ENCODE measurements around the gene BEX1. TPM values are rescaled to one million over a fixed set of nuclear protein-coding genes. Genes with fewer than 3 reads are reported as not detected.

BEX1 gene
- total RNA-seq, 1 donor from 2014 or later = 61.9 TPM

DNA sequence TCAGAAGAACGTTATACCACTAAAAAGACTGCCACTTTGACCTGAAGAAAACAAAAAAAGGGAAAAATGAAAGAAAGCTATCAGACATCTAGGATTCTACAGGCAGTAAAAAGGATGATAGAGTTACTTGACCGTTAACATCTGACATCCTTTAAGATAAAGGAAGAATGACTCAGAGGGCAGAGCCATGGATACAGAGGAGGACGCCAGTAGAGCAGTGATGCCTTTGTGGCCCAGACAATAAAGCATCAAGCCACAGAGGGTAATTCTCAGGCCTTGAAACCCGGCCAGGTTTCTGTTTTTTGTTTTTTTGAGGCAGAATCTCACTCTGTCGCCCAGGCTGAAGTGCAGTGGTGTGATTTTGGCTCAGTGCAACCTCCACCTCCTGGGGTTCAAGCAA lies 9.5 kb upstream of the BEX1 start:
- TF ChIP-seq, protein P1, sequence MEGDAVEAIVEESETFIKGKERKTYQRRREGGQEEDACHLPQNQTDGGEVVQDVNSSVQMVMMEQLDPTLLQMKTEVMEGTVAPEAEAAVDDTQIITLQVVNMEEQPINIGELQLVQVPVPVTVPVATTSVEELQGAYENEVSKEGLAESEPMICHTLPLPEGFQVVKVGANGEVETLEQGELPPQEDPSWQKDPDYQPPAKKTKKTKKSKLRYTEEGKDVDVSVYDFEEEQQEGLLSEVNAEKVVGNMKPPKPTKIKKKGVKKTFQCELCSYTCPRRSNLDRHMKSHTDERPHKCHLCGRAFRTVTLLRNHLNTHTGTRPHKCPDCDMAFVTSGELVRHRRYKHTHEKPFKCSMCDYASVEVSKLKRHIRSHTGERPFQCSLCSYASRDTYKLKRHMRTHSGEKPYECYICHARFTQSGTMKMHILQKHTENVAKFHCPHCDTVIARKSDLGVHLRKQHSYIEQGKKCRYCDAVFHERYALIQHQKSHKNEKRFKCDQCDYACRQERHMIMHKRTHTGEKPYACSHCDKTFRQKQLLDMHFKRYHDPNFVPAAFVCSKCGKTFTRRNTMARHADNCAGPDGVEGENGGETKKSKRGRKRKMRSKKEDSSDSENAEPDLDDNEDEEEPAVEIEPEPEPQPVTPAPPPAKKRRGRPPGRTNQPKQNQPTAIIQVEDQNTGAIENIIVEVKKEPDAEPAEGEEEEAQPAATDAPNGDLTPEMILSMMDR (conservative IDR thresholded peaks at IDR 0.05) = no peak
- H3K36me3 Mint-ChIP-seq = no peaks in the 10 kb centered on the region
- no peak for DNase-seq (ENCODE audit: extremely low spot score, unreplicated experiment)
- H3K27ac Mint-ChIP-seq = no peak overlapping the region
- no peaks in the 10 kb centered on the region for H3K4me1 Mint-ChIP-seq (ENCODE audit: unreplicated experiment)
- peaks cover 2% of the 10 kb centered on the region for H3K27me3 Mint-ChIP-seq
- no peak overlapping the region for H3K4me3 Mint-ChIP-seq
- peaks cover 4% of the 10 kb centered on the region for H3K9me3 Mint-ChIP-seq

DNA sequence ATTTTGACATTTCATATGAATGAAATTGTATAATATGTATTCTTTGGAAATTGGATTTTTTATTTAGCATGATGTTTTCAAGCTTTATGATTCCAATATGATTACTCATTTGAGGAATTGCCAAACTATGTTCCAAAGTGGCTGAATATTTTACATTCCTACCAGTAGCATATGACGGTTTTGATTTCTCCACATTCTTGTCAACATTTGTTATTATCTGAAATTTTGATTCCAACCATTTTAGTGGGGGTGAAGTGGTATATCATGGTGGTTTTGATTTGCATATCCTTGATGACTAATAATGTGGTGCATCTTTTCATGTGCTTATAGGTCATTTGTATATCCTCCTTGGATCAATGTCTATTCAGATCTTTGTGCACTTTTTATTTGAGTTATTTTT lies 2.6 kb upstream of the BEX1 start:
- H3K27ac Mint-ChIP-seq = no peak overlapping the region
- H3K4me3 Mint-ChIP-seq = no peak overlapping the region
- DNase-seq (ENCODE audit: extremely low spot score, unreplicated experiment) = no peak
- H3K36me3 Mint-ChIP-seq = no peaks in the 10 kb centered on the region
- H3K27me3 Mint-ChIP-seq = peaks cover 6% of the 10 kb centered on the region
- TF ChIP-seq, protein P1 (conservative IDR thresholded peaks at IDR 0.05) = no peak
- H3K4me1 Mint-ChIP-seq (ENCODE audit: unreplicated experiment) = peaks cover 4% of the 10 kb centered on the region
- H3K9me3 Mint-ChIP-seq = peaks cover 8% of the 10 kb centered on the region

DNA sequence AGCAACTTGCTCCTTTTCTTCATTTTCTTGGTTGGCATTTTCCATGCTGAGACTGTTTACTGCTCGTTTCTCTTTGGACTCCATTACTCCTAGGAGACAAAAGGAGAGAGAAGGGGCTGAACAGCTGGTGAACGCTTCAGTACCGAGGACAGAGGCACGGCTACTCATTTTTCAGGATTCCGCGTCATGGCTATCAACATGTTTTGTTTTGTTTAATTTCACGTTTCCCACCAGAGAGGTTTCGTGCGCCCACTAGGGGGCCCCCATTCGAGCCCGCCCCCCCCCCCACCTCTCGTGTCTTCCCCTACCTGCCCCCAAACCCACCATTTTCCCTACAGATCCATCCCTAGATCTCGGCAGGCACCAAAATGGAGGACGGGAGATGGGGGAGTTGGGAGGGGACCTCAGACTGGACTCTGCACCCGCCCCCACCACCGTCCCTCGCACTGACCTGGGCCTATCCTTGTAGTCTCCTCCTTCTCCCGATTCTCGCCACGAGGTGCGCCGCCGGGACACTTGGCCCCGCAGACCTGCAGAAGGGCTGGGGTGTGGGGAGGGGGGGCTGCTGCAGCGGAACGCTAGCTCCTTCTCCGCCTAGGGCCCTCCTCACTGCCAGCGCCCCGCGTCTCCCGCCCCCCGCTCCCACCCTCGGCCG lies 653 bp downstream of the BEX1 start:
- no peak for DNase-seq (ENCODE audit: extremely low spot score, unreplicated experiment)
- Mint-ChIP-seq H3K9me3 (peaks cover 8% of the 10 kb centered on the region), H3K27me3 (peaks cover 6% of the 10 kb centered on the region), H3K4me1 (ENCODE audit: unreplicated experiment) (peaks cover 4% of the 10 kb centered on the region), H3K27ac (no peak overlapping the region), H3K4me3 (peak overlapping the region; percentile 82), H3K36me3 (no peaks in the 10 kb centered on the region)
- TF ChIP-seq, protein P1 (conservative IDR thresholded peaks at IDR 0.05) = peak; percentile 58

DNA sequence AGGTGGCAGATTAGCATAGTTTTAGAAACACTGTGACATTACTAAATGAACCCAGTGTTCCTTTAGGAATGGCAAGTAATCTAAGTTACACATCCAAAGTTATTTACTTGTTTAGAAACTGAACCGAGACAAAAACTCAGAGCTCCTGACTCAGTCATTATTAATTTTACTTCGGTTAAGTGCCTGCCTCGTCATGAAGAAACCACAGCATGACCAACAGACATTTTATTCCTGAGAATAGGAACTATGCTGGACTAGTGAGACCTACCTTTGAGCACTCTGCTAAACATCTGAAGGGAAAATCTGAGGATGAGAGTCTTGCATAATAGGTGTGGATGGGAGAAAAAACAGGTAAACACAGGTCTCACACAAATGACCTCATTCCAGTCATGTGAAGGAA lies 2.5 kb downstream of the BEX1 start:
- H3K4me3 Mint-ChIP-seq = no peak overlapping the region
- H3K27ac Mint-ChIP-seq = no peak overlapping the region
- TF ChIP-seq, protein P1 (conservative IDR thresholded peaks at IDR 0.05) = no peak
- H3K36me3 Mint-ChIP-seq = no peaks in the 10 kb centered on the region
- peaks cover 6% of the 10 kb centered on the region for H3K27me3 Mint-ChIP-seq
- no peak for DNase-seq (ENCODE audit: extremely low spot score, unreplicated experiment)
- H3K4me1 Mint-ChIP-seq (ENCODE audit: unreplicated experiment) = peaks cover 4% of the 10 kb centered on the region
- peaks cover 8% of the 10 kb centered on the region for H3K9me3 Mint-ChIP-seq

DNA sequence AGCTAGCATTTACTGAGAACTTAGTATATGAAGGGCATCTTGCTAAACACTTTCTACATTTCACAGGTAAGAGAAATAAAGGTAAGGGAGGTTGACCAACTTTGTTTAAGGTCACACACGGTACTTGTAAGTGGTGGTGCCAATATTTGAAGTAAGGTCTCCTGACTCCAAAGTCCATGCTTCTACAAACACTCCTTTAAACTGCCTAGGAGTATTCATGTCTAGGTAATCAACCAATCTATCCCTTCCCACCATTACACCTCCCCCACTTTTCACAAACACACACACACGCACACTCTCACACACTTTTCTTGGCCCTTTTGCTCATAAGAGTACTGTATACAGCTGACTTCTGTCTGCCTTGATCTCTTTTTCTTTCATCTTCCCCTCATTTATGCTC lies 7.1 kb downstream of the BEX1 start:
- TF ChIP-seq, protein P1 (conservative IDR thresholded peaks at IDR 0.05) = no peak
- no peaks in the 10 kb centered on the region for H3K4me1 Mint-ChIP-seq (ENCODE audit: unreplicated experiment)

More for the DNA sequence above, 7.1 kb downstream of the BEX1 start:
- no peak overlapping the region for H3K4me3 Mint-ChIP-seq
- H3K27ac Mint-ChIP-seq = no peak overlapping the region
- DNase-seq (ENCODE audit: extremely low spot score, unreplicated experiment) = no peak
- H3K9me3 Mint-ChIP-seq = no peaks in the 10 kb centered on the region
- no peaks in the 10 kb centered on the region for H3K36me3 Mint-ChIP-seq
- H3K27me3 Mint-ChIP-seq = peaks cover 3% of the 10 kb centered on the region
